HG02852 (cell line): ENCODE data around the gene METTL26.
"Not testable (repeated sequence)": the region's sequence is repeated elsewhere in the genome, so short reads cannot be mapped to it uniquely, and the experiment has no call there.

Experiments used
- ATAC-seq: cut with Tn5 transposase; IDR thresholded peaks from one replicate; pipeline ENCODE4 v1.9.1; 2021; ENCODE audit warnings: mild to moderate bottlenecking, moderate library complexity; ENCODE audit not compliant: unreplicated experiment

The METTL26 gene

DNA sequence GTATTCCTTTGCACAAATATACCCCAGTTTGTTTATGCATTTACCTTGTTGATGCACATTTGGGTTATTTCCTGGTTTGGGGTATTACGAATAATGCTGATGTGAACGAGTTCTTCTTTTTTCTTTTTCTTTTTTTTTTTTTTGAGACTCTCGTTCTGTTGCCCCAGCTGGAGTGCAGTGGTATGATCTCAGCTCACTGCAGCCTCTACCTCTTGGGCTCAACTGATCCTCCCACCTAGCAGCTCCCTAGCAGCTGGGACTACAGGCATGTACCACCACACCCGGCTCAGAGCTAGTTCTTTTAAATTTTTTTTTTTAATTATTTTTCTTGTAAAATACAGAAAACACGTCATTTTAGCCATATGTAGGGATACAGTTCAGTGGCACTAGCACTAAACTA lies 32.2 kb downstream of the METTL26 start:
- no peak for ATAC-seq

DNA sequence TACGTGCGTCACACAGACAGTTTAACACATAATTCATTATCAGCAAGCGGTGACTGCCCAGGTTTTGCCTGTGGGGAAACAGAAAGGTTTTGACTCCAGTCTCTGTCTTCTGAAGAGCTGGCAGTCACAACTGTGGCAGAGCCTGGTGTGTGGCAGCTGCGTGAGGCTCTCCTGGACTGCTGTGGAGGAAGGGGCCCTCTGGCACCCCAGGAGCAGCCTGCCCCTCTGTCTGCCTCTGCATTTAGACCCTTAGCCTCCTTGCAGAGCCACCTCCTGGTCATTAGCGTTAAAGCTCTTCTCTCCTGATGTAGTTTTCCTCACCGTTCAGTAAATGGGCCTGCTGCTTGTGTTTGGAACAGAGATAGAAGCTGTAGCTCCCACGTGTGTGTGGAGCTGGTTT lies 35.3 kb downstream of the METTL26 start:
- no peak for ATAC-seq

DNA sequence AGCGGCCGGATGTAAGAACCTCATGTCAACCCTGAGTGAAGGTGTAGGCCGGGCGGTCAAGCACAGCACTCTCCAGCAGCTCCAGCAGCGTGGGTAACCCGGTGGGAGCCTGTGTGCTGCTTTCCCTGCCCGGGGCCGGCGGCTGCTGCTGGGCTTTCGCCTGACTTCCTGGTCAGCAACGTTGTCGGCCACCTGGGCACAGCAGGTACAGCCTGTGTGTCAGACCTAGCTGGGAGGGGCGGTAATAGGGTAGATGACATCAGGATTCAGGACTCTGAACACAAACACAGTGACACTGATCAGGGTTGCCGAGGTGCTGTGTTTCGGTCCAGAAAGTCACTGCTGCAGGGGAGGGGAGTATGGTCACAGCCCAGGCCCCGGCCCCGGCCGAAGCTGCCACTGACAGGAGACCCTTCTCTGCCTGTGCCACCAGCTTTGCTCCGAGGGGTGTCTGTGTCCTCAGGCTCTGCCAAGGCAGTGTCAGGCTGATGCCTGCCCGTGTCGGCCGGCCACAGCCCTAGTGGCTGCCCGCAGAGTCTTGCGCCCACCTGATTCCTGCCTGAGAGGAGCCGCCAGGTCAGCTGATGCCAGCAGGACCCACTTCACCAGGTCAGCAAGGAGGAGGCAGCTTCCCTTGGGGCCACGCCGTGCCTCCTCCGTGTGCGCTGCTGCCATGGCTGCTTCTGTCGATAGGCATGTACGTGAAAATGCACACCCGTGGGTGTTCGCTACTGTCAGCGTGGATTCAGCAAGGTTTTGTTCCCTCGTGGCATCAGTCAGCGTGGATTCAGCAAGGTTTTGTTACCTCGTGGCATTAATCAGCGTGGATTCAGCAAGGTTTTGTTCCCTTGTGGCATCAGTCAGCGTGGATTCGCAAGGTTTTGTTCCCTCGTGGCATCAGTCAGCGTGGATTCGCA lies 37.0 kb downstream of the METTL26 start:
- no peak for ATAC-seq

DNA sequence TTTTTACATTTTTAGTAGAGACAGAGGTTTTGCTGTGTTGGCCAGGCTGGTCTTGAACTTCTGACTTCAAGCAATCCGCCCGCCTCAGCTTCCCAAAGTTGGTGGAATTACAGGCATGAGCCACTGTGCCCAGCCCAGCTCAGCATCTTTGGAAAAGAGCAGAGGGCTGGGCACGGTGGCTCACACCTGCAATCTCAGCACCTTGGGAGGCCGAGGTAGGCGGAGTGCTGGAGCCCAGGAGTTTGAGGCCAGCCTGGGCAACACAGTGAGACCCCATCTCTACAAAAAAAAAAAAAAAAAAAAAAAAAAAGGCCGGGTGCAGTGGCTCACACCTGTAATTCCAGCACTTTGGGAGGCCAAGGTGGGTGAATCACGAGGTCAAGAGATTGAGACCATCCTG lies 38.5 kb downstream of the METTL26 start:
- ATAC-seq, result not testable (repeated sequence)

DNA sequence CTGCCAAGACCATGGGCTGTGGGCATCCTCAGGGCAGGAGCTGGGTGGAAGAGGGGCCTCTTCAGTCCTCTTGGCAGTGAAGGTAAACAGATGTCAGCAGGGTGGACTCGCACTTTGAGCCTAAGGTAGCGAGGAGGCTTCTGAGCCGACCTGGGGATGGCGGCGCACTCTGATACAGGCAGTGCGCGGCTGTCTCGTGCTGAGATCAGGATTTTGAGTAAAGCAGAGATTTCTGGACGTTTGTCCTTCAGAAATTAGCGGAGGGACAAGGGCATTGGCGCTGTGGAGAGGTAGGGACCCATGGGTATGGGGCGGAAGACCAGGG lies 39.4 kb downstream of the METTL26 start:
- ATAC-seq, result no peak

DNA sequence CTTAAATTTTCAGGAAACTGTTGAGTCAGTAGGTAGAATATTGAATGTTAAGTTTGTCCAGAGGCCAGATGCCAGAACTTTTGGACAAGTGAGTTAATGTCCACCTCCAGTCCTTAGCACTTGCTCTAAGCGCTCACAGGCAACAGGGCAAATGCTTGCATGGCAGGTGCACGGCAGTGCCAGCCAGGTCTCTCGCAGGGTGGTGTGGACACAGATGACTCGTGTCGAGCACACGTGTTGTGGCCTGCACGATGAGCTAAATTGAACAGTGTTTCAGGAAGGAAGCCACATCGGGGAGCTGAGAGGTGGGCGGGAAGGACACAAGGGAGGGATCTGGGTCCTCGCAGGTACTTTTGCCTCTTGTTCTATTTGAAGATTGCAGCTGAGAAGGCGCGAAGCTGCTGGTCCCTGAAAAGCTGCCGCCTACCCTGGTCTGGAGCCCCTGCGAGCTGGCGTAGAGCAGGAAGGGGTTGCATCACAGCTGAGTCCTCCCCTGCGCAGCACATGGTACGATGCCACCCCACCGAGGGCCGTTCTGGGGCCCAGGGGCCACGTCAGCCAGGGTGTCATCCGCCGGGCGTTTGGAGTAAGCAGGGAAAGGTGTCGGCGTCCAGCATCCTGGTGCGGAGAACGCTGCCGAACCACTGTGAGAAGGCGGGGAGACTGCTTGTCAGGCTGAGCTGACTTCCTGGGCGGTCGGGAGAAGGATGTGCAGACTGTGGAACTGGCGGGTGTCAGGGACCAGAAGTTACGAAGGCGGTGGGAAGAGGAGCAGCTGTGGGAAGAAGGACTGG lies 40.0 kb downstream of the METTL26 start:
- ATAC-seq, result no peak

DNA sequence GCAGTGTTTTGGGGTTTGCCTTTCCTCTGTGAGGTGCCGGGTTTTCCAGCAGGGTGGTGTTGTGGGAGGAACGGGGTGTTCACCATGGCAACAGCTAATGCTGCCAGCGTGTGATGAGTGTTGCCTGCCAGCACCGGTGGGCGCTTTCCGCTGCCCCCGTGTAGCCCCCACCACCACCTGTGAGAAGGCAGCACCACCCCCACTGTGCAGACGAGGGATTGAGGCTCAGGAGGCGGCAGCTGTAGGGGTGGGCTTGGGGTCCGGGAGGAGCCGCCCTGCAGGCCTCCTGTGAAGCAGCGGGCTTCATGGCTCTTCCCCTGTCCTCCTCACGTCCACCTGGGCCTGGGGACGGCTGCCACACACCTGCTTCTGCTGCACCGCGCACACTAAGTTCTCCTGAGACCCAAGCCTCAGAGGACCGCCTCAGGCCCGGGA lies 41.0 kb downstream of the METTL26 start:
- ATAC-seq, result no peak

DNA sequence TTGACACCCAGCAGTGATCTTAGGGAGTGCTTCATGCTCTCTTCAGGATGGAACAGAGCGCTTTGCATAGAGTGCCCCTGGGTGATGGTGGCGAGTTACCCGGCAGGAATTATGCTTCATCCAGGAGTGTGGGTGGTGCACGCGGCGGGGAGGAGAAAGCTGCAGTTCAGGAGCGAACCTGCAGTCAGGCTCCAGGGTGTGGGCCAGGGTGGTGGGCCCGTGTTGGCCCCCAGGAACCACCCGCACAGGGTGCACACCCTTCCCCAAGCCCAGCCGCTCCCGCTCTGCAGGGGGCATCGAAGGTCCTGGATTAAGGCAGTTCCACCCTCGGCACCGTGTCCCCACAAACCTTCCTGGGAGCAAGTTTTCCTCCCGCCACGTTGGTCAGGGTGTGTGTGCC lies 42.3 kb downstream of the METTL26 start:
- ATAC-seq, result no peak

DNA sequence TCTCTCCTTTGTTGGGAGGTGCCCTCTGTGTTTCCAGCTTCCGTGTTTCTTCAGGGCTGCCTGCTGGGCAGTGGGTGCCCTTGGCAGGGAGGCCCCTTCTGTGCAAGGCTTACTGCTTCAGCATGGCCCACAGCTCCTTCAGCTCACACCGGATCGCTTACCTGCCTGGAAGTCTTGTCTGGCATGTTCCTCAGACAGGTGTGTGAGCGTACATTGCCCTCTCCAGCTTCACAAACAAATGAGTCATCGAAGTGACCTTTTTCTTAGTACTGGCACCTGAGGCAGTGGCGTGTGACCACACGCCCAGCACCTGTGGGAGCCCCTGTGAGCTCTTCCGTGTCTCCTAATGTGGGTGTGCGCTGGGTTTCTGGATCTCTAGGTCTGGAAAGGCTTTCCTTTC lies 42.7 kb downstream of the METTL26 start:
- no peak for ATAC-seq

DNA sequence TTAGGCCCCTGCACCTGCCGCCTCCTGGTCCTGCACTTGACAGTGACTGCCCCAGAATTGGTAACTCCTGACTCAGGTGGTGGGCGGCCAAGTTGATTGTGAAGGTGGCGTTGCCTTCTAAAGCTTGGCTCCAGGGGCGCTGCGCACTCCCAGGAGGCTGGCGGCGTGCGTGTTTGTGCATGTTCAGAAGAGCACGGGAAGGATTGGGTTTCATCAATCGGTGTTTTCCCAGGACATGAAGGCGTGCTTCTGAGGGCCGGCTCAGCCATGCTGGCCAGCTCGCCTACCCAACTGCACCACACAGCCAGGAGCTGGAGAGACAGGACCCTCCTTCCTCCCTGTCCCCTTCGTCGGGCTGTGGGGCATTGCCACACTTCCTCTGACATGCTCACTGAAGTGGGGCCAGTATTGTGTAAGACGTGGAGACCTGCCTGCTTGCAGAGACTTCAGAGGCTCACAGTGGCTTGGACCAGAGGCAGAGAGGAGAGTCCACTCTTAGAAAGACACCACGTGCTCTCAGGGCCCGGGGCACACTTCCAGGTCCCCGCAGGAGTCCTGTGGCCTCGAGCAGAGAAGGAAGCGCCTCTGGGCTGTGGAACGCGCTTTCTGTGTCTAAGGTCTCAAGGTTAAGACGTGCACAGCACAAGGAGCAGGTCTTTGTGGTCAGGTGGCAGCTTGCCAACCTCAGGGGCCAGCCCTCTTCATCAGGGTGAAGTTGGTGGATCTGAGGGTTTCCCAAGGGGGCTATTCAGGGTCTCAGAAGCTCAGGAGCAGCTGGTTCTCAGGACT lies 43.4 kb downstream of the METTL26 start:
- ATAC-seq, result no peak

DNA sequence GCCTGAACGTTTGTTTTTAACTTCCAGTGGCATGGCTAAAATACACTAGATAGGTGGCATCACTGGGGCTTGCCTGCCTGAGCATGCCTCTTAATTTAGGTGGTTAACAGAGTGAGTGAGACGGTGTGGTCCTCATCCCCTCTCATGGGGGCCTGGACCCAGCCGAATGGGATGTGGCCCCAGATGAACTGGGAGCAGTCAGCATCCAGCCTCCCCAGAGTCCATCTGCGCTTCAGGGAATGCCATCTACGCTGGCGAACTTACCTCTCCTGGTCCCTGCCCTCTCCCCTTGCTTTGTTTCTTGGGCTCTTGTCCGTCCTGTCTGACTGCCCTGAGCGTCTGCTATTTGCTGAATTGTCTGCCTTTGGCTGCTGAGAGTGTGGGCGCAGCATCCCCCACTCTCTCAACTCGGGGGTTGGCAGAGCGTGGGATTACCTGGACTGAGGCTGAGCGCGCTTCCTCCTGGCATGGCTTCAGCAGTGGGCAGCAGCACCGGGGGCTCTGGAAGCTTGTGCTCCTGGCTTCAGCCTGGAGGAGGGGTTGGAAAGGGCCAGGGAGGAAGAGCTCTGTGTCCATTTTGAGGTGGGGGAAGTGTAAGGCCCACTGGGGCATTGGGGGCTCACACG lies 44.1 kb downstream of the METTL26 start:
- ATAC-seq, result no peak

DNA sequence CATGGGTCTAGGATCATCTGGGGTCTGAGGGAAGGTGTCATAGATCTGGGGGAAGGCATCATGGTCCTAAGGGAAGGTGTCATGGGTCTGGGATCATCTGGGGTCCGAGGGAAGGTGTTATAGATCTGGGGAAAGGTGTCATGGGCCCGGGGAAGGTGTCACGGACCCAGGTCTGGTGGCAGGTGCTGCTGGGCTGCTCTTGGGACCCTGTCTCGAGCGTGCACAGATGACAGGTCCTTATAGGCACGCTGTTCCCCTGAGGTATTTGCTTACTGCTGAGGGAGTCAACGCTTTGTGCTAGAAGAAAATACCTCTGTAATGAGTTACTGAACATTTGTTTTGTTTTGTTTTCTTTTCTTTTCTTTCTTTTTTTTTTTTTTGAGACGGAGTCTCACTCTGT lies 44.9 kb downstream of the METTL26 start:
- no peak for ATAC-seq

DNA sequence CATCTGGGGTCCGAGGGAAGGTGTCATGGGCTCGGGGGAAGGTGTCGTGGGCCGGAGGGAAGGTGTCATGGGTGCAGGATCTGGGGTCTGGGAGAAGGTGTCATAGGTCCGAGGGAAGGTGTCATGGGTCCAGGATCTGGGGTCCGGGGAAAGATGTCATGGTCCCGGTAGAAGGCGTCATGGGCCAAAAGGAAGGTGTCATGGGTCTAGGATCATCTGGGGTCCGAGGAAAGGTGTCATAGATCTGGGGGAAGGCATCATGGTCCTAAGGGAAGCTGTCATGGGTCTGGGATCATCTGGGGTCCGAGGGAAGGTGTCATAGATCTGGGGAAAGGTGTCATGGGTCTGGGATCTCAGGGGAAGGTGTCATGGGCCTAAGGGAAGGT lies 45.3 kb downstream of the METTL26 start:
- ATAC-seq, result no peak

DNA sequence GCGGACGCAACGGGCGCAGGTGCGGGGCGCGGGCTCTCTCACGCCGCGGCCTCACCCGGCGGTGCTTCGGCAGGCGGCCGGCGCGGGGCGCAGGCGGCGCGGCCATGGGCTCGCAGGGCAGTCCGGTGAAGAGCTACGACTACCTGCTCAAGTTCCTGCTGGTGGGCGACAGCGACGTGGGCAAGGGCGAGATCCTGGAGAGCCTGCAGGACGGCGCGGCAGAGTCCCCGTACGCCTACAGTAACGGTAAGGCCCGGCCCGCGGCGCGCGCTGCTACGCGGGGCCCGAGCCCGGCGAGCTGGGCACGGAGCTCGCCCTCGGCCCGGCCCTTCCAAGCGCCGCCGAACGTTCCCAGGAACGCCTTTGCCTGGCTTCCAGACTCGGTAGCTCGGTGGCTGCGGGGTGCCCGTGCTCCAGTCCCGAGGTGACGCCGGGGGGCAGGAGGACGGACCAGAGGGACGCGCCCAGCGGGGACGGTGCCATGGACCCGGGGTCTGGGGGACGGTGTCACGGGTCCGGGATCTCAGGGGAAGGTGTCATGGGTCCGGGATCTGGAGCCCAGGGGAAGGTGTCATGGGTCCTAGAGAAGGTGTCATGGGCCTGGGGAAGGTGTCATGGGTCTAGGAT lies 45.8 kb downstream of the METTL26 start:
- no peak for ATAC-seq

DNA sequence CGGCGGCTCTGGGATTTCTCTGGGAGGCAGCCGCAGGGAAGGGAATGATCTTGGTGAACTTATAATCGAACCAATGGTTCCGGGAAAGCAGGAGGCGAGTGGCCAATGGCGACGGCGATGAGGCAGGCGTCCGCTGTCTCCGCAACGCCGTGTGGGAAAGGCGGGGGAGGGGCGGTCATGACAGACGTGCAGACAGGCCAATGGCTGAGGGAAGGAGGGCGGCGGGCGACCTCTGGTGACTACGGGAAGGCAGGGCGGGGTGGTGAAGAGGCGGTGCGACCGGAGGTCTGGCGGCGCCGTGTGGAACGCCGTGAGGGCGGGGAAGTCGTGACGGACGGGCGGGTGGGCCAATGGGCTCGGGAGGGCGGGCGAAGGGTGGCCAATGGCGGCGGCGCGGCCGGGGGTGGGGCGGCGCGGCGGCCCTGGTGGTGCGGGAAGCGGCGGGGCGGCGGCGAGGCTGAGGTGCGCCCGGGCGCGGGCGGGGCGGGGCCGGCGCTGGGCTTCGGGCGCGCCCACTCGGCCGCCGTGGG lies 46.4 kb downstream of the METTL26 start, which contains the start of gene RAB40C:
RAB40C (plus strand) TSS at position 409 of the 530 bp plus-strand sequence. CDS start 226 bp downstream, outside the sequence.
- ATAC-seq, result peak; percentile 70

DNA sequence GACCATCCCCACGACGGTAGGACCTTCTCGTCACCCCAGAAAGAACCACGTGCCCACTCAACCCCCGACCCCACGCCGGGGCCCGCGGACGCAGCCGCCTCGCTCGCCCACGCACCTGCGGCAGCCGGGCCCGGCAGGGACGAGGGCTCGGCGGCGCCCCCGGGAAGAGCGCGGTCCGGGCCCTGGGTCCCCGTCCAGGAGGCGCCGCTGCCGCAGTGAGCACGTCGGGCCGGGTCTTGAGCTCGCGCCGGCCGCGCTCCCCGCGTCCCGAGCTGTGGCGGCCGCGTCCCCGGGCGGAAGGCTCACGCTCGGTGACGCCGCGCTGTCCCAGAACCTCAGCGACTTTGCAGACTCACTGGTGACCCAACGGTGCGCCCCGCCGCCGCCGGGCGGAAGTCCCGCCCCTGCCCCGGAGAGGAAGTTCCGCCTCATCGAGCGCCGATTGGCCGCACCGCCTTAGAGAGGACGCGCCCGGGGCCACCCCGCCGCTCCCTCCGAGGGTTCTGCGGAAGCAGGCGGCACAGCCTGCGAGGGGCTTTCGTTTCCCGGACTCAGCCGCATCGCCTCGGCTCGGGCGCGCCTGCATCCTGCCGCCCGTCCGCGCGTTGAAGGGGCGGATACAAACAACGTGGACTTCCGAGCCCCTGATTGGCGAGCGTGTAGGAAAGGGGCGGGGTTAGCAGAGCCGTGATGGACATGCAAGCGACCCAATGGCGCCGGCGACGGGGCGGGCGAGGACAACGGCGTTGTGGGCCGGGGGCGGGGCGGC lies 47.0 kb downstream of the METTL26 start:
- peak; percentile 67 for ATAC-seq

DNA sequence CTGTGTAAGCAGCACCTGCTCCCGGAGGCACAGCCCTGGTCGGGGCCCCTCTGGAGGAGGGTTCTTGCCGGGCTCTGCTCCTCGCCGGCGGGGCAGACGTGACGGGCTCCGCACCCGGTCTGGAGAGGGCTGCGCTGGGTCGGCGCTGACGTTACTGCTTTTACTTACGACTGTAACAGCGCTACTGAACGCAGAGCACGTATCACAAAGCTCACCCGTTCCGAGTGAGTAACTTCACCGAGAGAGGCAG lies 47.5 kb downstream of the METTL26 start:
- peak; percentile 6 for ATAC-seq

DNA sequence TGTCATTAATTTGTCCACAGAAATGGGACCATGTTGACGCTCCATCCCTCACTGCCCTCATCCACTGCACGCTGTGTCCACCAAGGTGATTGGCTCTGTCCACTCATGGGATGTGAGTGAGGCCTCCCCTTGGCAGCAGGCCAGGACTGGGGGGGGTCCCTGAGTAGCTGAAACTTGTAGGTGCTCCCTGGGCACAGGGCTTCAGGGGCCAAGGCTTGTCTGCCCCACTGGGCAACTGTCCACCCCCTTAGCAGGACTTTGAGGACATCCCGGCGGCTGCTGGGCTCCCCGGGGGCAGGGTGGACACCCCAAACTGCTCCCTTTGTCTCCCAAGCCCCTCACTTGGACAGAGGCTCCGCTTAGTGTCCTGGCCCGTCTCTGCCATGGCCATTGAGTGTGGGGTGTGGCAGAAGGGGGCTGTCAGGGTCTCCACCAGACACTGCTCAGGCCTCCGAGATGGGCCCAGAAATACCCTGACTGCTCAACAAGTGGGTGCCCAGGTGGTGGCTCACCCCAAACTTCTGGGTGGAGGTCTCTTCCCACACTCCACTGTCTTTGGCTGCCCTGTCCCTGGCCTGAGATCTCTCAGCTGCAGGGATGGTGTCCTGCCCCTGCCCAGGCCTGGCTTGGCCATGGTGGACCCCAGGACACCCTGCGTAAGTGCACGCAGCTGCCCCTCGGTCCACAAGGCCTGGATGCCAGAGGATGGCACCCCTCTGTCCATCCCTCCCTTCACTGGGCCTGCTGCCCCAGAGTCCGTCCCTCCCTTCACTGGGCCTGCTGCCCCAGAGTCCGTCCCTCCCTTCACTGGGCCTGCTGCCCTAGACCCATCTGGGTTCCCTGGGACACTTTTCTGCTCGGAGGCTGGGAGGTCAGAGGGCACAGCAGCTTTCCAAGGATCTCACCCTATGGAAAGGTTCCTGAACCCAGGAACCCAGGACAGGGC lies 49.2 kb downstream of the METTL26 start:
- no peak for ATAC-seq
